Trophoblast cell (in vitro differentiated cells and primary cell): Measurements from ENCODE around the gene VAV1. TPM values are rescaled to one million over a fixed set of nuclear protein-coding genes. Genes with fewer than 3 reads are reported as not detected.

Experiments used
- DNase-seq, 2 donors: peaks; one replicate each; pipeline ENCODE4 v3.0.0-alpha.2; 2016
- H2AFZ ChIP-seq: 2 replicates; pipeline ENCODE4 v1.6.1; 2013; ENCODE audit warnings: low read length, moderate library complexity, mild to moderate bottlenecking; ENCODE audit not compliant: insufficient read depth, poor library complexity
- H2AK5ac ChIP-seq: 2 replicates; pipeline ENCODE4 v1.6.1; 2013; ENCODE audit warnings: mild to moderate bottlenecking, low read length
- H2BK120ac ChIP-seq: 2 replicates; pipeline ENCODE4 v1.6.1; 2013; ENCODE audit warnings: low read length, mild to moderate bottlenecking, moderate library complexity; ENCODE audit not compliant: insufficient read depth, poor library complexity
- H2BK12ac ChIP-seq: 2 replicates; pipeline ENCODE4 v1.6.1; 2013; ENCODE audit warnings: mild to moderate bottlenecking, low read length, moderate library complexity
- H2BK5ac ChIP-seq: 2 replicates; pipeline ENCODE4 v1.6.1; 2013; ENCODE audit warnings: low read length, low read depth, moderate library complexity, mild to moderate bottlenecking; ENCODE audit not compliant: poor library complexity
- H3K14ac ChIP-seq: 2 replicates; pipeline ENCODE4 v1.6.1; 2013; ENCODE audit warnings: mild to moderate bottlenecking, low read length
- H3K18ac ChIP-seq: 2 replicates; pipeline ENCODE4 v1.6.1; 2013; ENCODE audit warnings: mild to moderate bottlenecking, low read length
- H3K23ac ChIP-seq: 2 replicates; pipeline ENCODE4 v1.6.1; 2013; ENCODE audit warnings: low read length
- H3K27ac ChIP-seq: 2 replicates; pipeline ENCODE4 v1.5.1; 2013; ENCODE audit warnings: low read depth, mild to moderate bottlenecking, inconsistent platforms, low read length, moderate library complexity
- H3K27me3 ChIP-seq: 2 replicates; pipeline ENCODE4 v1.6.1; 2013; ENCODE audit warnings: inconsistent platforms, mild to moderate bottlenecking, low read length, moderate library complexity; ENCODE audit not compliant: insufficient read depth
- H3K36me3 ChIP-seq, 2 experiments: 1 replicate in 1 of 2; 2 replicates in 1 of 2; pipeline ENCODE4 v1.6.1; 2013; ENCODE audit warnings: low read length in 2 of 2, mild to moderate bottlenecking in 2 of 2, moderate library complexity in 1 of 2; ENCODE audit not compliant: insufficient read depth in 2 of 2, control insufficient read depth in 1 of 2
- H3K4ac ChIP-seq: 2 replicates; pipeline ENCODE4 v1.6.1; 2013; ENCODE audit warnings: low read depth, mild to moderate bottlenecking, low read length, moderate library complexity
- H3K4me1 ChIP-seq, 2 experiments: 1 replicate in 1 of 2; 2 replicates in 1 of 2; pipeline ENCODE4 v1.6.1; 2013; ENCODE audit warnings: low read length in 2 of 2, mild to moderate bottlenecking in 2 of 2, moderate library complexity in 1 of 2; ENCODE audit not compliant: insufficient read depth in 2 of 2, control insufficient read depth in 1 of 2
- H3K4me2 ChIP-seq: 2 replicates; pipeline ENCODE4 v1.6.1; 2013; ENCODE audit warnings: inconsistent platforms, mild to moderate bottlenecking, low read length, moderate library complexity
- H3K4me3 ChIP-seq: 2 replicates; pipeline ENCODE4 v1.5.1; 2013; ENCODE audit warnings: mild to moderate bottlenecking, low read depth, low read length, inconsistent platforms
- H3K79me1 ChIP-seq: one replicate; pipeline ENCODE4 v1.6.1; 2013; ENCODE audit warnings: low read length
- H3K79me2 ChIP-seq: 2 replicates; pipeline ENCODE4 v1.6.1; 2013; ENCODE audit warnings: low read length, mild to moderate bottlenecking; ENCODE audit not compliant: control insufficient read depth, insufficient read depth, poor library complexity
- H3K9ac ChIP-seq: 2 replicates; pipeline ENCODE4 v1.6.1; 2013; ENCODE audit warnings: mild to moderate bottlenecking, low read length
- H3K9me3 ChIP-seq: 2 replicates; pipeline ENCODE4 v1.6.1; 2013; ENCODE audit warnings: low read depth, mild to moderate bottlenecking, control low read depth, inconsistent platforms, low read length; ENCODE audit not compliant: insufficient read depth
- H4K12ac ChIP-seq: 2 replicates; pipeline ENCODE4 v1.6.1; 2013; ENCODE audit warnings: low read depth, mild to moderate bottlenecking, low read length, moderate library complexity
- H4K8ac ChIP-seq: 2 replicates; pipeline ENCODE4 v1.6.1; 2013; ENCODE audit warnings: low read depth, mild to moderate bottlenecking, low read length, moderate library complexity
- H4K91ac ChIP-seq: one replicate; pipeline ENCODE4 v1.6.1; 2013; ENCODE audit warnings: low read depth, mild to moderate bottlenecking, low read length, moderate library complexity
- WGBS: extraction: QIAGEN DNeasy Blood & Tissue Kit; methylation state at CpG from one replicate; pipeline ENCODE4 v1.1.7; 2013; ENCODE audit warnings: missing lambda C conversion rate; ENCODE audit not compliant: insufficient read length, insufficient coverage; ENCODE audit errors: extremely low coverage; 5-methylcytosine and 5-hydroxymethylcytosine counted together
- polyA plus RNA-seq: library from polyadenylated mRNA; stranded (reverse); fragments of 200-250 nt; gene quantifications from 2 replicates; pipeline ENCODE4 v1.2.3, GENCODE V29; 2013

The VAV1 gene
- polyA plus RNA-seq = 0.12 and 0.24 TPM in 2 replicates

DNA sequence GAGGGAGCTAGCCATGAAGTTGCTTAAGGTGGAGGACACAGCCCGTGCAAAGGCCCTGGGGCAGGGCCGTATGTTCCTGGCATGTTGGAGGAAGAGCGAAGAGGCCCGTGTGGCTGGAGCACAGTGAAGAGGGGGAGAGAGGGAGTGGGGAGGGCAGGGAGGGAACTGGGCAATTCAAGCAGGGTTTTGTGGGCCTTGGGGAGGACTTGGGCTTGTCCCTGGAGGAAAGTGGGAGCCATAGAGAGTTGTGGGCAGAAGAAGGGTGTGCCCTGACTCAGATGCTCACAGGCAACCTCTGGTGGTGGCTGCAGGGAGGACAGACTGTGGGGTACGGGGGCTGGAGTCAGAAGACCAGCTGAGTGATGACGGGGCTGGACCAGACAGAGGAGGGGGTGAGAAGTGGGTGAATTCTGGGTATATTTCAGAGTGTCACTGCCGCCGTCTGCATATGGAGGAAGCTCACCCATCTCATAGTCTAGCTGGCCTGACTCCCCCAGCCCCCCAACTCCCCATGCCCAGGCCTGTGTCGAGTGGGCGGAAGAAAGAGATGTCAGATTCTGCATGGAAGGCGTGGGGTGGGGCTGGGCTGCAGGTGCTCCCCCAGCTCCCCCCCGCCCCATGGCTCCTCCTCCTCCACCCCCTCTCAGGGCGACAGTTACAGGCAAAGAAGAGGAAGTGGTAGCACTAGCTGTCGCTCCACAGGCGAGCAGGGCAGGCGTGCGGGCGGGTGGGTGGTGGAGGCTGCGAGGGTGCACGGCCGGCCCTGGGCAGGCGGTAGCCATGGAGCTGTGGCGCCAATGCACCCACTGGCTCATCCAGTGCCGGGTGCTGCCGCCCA is at the start of gene VAV1:
VAV1 (plus strand) TSS at position 681 of the 838 bp plus-strand sequence; CDS start at position 781, 100 bp downstream.
- H3K9me3 ChIP-seq = no peaks in the 10 kb centered on the region

GRCh38 chr19:6723108-6723618 is 49.3 kb upstream of the VAV1 start:
- Histone ChIP-seq H3K4ac (no peak overlapping the region), H4K8ac (peak overlapping the region; percentile 17), H3K9ac (no peak overlapping the region), H3K9me3 (peaks cover 1% of the 10 kb centered on the region), H3K4me2 (no peak overlapping the region), H2BK120ac (no peak overlapping the region), H3K18ac (no peak overlapping the region), H3K4me1 (peaks cover 2 to 5% of the 10 kb centered on the region in 2 experiments), H3K14ac (no peak overlapping the region), H3K36me3 (no peaks in the 10 kb centered on the region), H2AFZ (no peak overlapping the region), H4K91ac (peak overlapping the region; percentile 56), H4K12ac (no peak overlapping the region), H3K23ac (no peak overlapping the region), H3K27ac (peak overlapping the region; percentile 43), H2BK5ac (peak overlapping the region; percentile 1), H2AK5ac (no peak overlapping the region), H3K79me2 (no peaks in the 10 kb centered on the region), H3K79me1 (no peaks in the 10 kb centered on the region), H3K27me3 (no peaks in the 10 kb centered on the region), H3K4me3 (no peak overlapping the region), H2BK12ac (no peak overlapping the region)
- DNase-seq = no peak
- WGBS = no CpG with 5 or more reads among the region's 13 CpGs

More for the DNA sequence above, at the start of gene VAV1:
- Histone ChIP-seq H3K27ac (no peak within 1 kb of the TSS), H3K9ac (no peak within 1 kb of the TSS), H2AFZ (no peak within 1 kb of the TSS), H3K14ac (no peak within 1 kb of the TSS), H3K18ac (no peak within 1 kb of the TSS), H4K8ac (no peak within 1 kb of the TSS), H2BK5ac (no peak within 1 kb of the TSS), H2BK120ac (no peak within 1 kb of the TSS), H2AK5ac (no peak within 1 kb of the TSS), H3K79me2 (no peaks in the 10 kb centered on the region), H3K36me3 (no peaks in the 10 kb centered on the region), H3K4me3 (no peak within 1 kb of the TSS), H3K4me1 (no peaks in the 10 kb centered on the region), H2BK12ac (no peak within 1 kb of the TSS), H3K4me2 (no peak within 1 kb of the TSS), H3K79me1 (peaks cover 3% of the 10 kb centered on the region), H4K12ac (no peak within 1 kb of the TSS), H3K23ac (no peak within 1 kb of the TSS), H3K27me3 (no peaks in the 10 kb centered on the region), H3K4ac (no peak within 1 kb of the TSS), H4K91ac (no peak within 1 kb of the TSS)
- no CpG with 5 or more reads among the region's 25 CpGs for WGBS
- DNase-seq = peak in 1 of 2 donors; percentile 30

GRCh38 chr19:6723738-6724137 is 48.8 kb upstream of the VAV1 start:
- H2AFZ ChIP-seq = no peak overlapping the region
- no peak overlapping the region for H3K23ac ChIP-seq
- H3K4me2 ChIP-seq = no peak overlapping the region
- no peak overlapping the region for H3K4me3 ChIP-seq
- no peak overlapping the region for H3K4ac ChIP-seq
- no peak overlapping the region for H4K12ac ChIP-seq
- no peak overlapping the region for H3K27ac ChIP-seq
- no CpG with 5 or more reads among the region's 5 CpGs for WGBS
- no peak overlapping the region for H4K8ac ChIP-seq
- H3K4me1 ChIP-seq = peaks cover 2 to 5% of the 10 kb centered on the region in 2 experiments
- no peak overlapping the region for H4K91ac ChIP-seq
- H3K79me2 ChIP-seq = no peaks in the 10 kb centered on the region
- no peak overlapping the region for H3K18ac ChIP-seq
- DNase-seq = no peak
- no peak overlapping the region for H2BK120ac ChIP-seq
- no peaks in the 10 kb centered on the region for H3K79me1 ChIP-seq
- H3K27me3 ChIP-seq = no peaks in the 10 kb centered on the region
- no peaks in the 10 kb centered on the region for H3K36me3 ChIP-seq
- H2BK12ac ChIP-seq = no peak overlapping the region
- no peak overlapping the region for H2BK5ac ChIP-seq
- H2AK5ac ChIP-seq = no peak overlapping the region
- peaks cover 1% of the 10 kb centered on the region for H3K9me3 ChIP-seq
- H3K9ac ChIP-seq = no peak overlapping the region
- no peak overlapping the region for H3K14ac ChIP-seq

GRCh38 chr19:6724631-6725492 is 47.6 kb upstream of the VAV1 start:
- H2AFZ ChIP-seq = no peak overlapping the region
- no peak overlapping the region for H3K14ac ChIP-seq
- no peaks in the 10 kb centered on the region for H3K79me1 ChIP-seq
- H2AK5ac ChIP-seq = peak overlapping the region; percentile 72
- no peak overlapping the region for H3K18ac ChIP-seq
- H3K4me3 ChIP-seq = no peak overlapping the region
- peak overlapping the region; percentile 44 for H2BK12ac ChIP-seq
- no CpG with 5 or more reads among the region's 15 CpGs for WGBS
- no peak for DNase-seq
- peaks cover 2 to 5% of the 10 kb centered on the region in 2 experiments for H3K4me1 ChIP-seq
- H3K27me3 ChIP-seq = no peaks in the 10 kb centered on the region
- no peak overlapping the region for H3K23ac ChIP-seq
- no peak overlapping the region for H2BK5ac ChIP-seq
- H3K27ac ChIP-seq = no peak overlapping the region
- H4K8ac ChIP-seq = no peak overlapping the region
- no peak overlapping the region for H3K4me2 ChIP-seq
- H3K9me3 ChIP-seq = peaks cover 1% of the 10 kb centered on the region
- H3K4ac ChIP-seq = no peak overlapping the region
- peaks cover 0 to 5% of the 10 kb centered on the region in 2 experiments for H3K36me3 ChIP-seq
- H2BK120ac ChIP-seq = no peak overlapping the region
- no peaks in the 10 kb centered on the region for H3K79me2 ChIP-seq
- H4K91ac ChIP-seq = peak overlapping the region; percentile 19
- no peak overlapping the region for H4K12ac ChIP-seq
- H3K9ac ChIP-seq = no peak overlapping the region
